ENCODE data around the gene MCUB.

The MCUB gene

GRCh38 chr4:109627361-109627760, 67.3 kb downstream of the MCUB start:
- no peak for DNase-seq (ENCODE audit: low read depth in 1 of 2, low spot score in 1 of 2)

- no peak for DNase-seq (ENCODE audit: low read depth in 1 of 2, low spot score in 1 of 2)
Measured at GRCh38 chr4:109629775-109630174, 69.7 kb downstream of the MCUB start.

- DNase-seq (ENCODE audit: low read depth in 1 of 2, low spot score in 1 of 2), result no peak
Measured at GRCh38 chr4:109631532-109632108, 71.6 kb downstream of the MCUB start.

- no peak for DNase-seq (ENCODE audit: low read depth in 1 of 2, low spot score in 1 of 2)
Measured at GRCh38 chr4:109640644-109641043, 80.6 kb downstream of the MCUB start.

GRCh38 chr4:109645874-109646710, 86.0 kb downstream of the MCUB start:
- no peak for DNase-seq (ENCODE audit: low read depth in 1 of 2, low spot score in 1 of 2)

- DNase-seq (ENCODE audit: low read depth in 1 of 2, low spot score in 1 of 2), result no peak
Measured at GRCh38 chr4:109648266-109648996, 88.4 kb downstream of the MCUB start.

GRCh38 chr4:109648997-109649575, 89.0 kb downstream of the MCUB start:
- no peak for DNase-seq (ENCODE audit: low read depth in 1 of 2, low spot score in 1 of 2)

GRCh38 chr4:109649872-109650271, 89.8 kb downstream of the MCUB start:
- DNase-seq (ENCODE audit: low read depth in 1 of 2, low spot score in 1 of 2), result no peak

- no peak for DNase-seq (ENCODE audit: low read depth in 1 of 2, low spot score in 1 of 2)
Measured at GRCh38 chr4:109655396-109655795, 95.3 kb downstream of the MCUB start.

GRCh38 chr4:109657854-109658418, 97.9 kb downstream of the MCUB start:
- no peak for DNase-seq (ENCODE audit: low read depth in 1 of 2, low spot score in 1 of 2)

GRCh38 chr4:109658871-109659410, 98.9 kb downstream of the MCUB start:
- no peak for DNase-seq (ENCODE audit: low read depth in 1 of 2, low spot score in 1 of 2)

GRCh38 chr4:109662116-109662515, 102.1 kb downstream of the MCUB start:
- no peak for DNase-seq (ENCODE audit: low read depth in 1 of 2, low spot score in 1 of 2)

- no peak for DNase-seq (ENCODE audit: low read depth in 1 of 2, low spot score in 1 of 2)
Measured at GRCh38 chr4:109662771-109663170, 102.7 kb downstream of the MCUB start.

- DNase-seq (ENCODE audit: low read depth in 1 of 2, low spot score in 1 of 2), result no peak
Measured at GRCh38 chr4:109665783-109666485, 105.9 kb downstream of the MCUB start.

- no peak for DNase-seq (ENCODE audit: low read depth in 1 of 2, low spot score in 1 of 2)
Measured at GRCh38 chr4:109671350-109671749, 111.3 kb downstream of the MCUB start.

- DNase-seq (ENCODE audit: low read depth in 1 of 2, low spot score in 1 of 2), result no peak
Measured at GRCh38 chr4:109672169-109672930, 112.3 kb downstream of the MCUB start.

- DNase-seq (ENCODE audit: low read depth in 1 of 2, low spot score in 1 of 2), result no peak
Measured at GRCh38 chr4:109673303-109673702, 113.3 kb downstream of the MCUB start.

GRCh38 chr4:109675181-109675580, 115.1 kb downstream of the MCUB start:
- no peak for DNase-seq (ENCODE audit: low read depth in 1 of 2, low spot score in 1 of 2)

GRCh38 chr4:109675843-109676242, 115.8 kb downstream of the MCUB start:
- DNase-seq (ENCODE audit: low read depth in 1 of 2, low spot score in 1 of 2), result no peak

GRCh38 chr4:109676886-109677285, 116.8 kb downstream of the MCUB start:
- DNase-seq (ENCODE audit: low read depth in 1 of 2, low spot score in 1 of 2), result no peak
